Muscle layer of colon (tissue), 2 donors: ENCODE data around the gene CEBPB.
A peak's percentile ranks its signal among the peaks of the same experiment; 100 is the strongest.
"Not testable (repeated sequence)": the region's sequence is repeated elsewhere in the genome, so short reads cannot be mapped to it uniquely, and the experiment has no call there.

Source experiments
- H3K27ac ChIP-seq: one replicate; pipeline ENCODE4 v1.7.0; 2013; ENCODE audit warnings: low read depth, mild to moderate bottlenecking, low read length, moderate library complexity
- H3K27me3 ChIP-seq, 2 donors: one replicate each; pipeline ENCODE4 v1.7.0; 2013; ENCODE audit warnings: low read length in 2 of 2, mild to moderate bottlenecking in 2 of 2; ENCODE audit not compliant: insufficient read depth in 2 of 2, control insufficient read depth in 1 of 2
- H3K36me3 ChIP-seq: one replicate; pipeline ENCODE4 v1.7.0; 2013; ENCODE audit warnings: mild to moderate bottlenecking, low read length; ENCODE audit not compliant: insufficient read depth
- H3K4me1 ChIP-seq: one replicate; pipeline ENCODE4 v1.7.0; 2013; ENCODE audit warnings: mild to moderate bottlenecking, low read length; ENCODE audit not compliant: insufficient read depth
- H3K4me3 ChIP-seq, 2 donors: one replicate each; pipeline ENCODE4 v1.7.0; 2013; ENCODE audit warnings: low read length in 2 of 2, low read depth in 1 of 2, mild to moderate bottlenecking in 1 of 2, moderate library complexity in 1 of 2
- H3K9ac ChIP-seq: one replicate; pipeline ENCODE4 v1.7.0; 2013; ENCODE audit warnings: low read length
- H3K9me3 ChIP-seq: one replicate; pipeline ENCODE4 v1.7.0; 2013; ENCODE audit warnings: mild to moderate bottlenecking, low read length
- donor health status: abdominal sarcoma.
- donor health status: Adenocarcinoma of cecum.

CEBPB gene

GRCh38 chr20:50152394-50153152 lies 38.1 kb upstream of the CEBPB start:
- H3K4me1 ChIP-seq, result peaks cover 44% of the 10 kb centered on the region
- peak overlapping the region; percentile 89 for H3K27ac ChIP-seq
- peak overlapping the region; percentile 92 for H3K9ac ChIP-seq
- H3K27me3 ChIP-seq, result no peaks in the 10 kb centered on the region
- H3K36me3 ChIP-seq, result peaks cover 7% of the 10 kb centered on the region
- no peaks in the 10 kb centered on the region for H3K9me3 ChIP-seq
- peak overlapping the region; percentile 76 to 97 for H3K4me3 ChIP-seq

- H3K27ac ChIP-seq, result peak overlapping the region; percentile 89
- peak overlapping the region; percentile 76 to 97 for H3K4me3 ChIP-seq
- H3K36me3 ChIP-seq, result peaks cover 7% of the 10 kb centered on the region
- H3K4me1 ChIP-seq, result peaks cover 44% of the 10 kb centered on the region
- H3K9me3 ChIP-seq, result no peaks in the 10 kb centered on the region
- H3K9ac ChIP-seq, result peak overlapping the region; percentile 92
- H3K27me3 ChIP-seq, result no peaks in the 10 kb centered on the region
These were observed 37.5 kb upstream of the CEBPB start for GRCh38 chr20:50153153-50153499.

GRCh38 chr20:50153500-50154377 lies 36.9 kb upstream of the CEBPB start, which contains the start of gene PEDS1:
Gene PEDS1 (minus strand): TSS chr20:50153723. CDS start chr20:50153637, 86 bp downstream.
- peak within 1 kb of the TSS; percentile 92 for H3K9ac ChIP-seq
- H3K27me3 ChIP-seq, result no peaks in the 10 kb centered on the region
- peak within 1 kb of the TSS; percentile 89 for H3K27ac ChIP-seq
- H3K36me3 ChIP-seq, result peaks cover under 1% of the 10 kb centered on the region
- peak within 1 kb of the TSS; percentile 76 to 97 for H3K4me3 ChIP-seq
- no peaks in the 10 kb centered on the region for H3K9me3 ChIP-seq
- peaks cover 44% of the 10 kb centered on the region for H3K4me1 ChIP-seq

- not testable (repeated sequence) for H3K4me1 ChIP-seq, H3K36me3 ChIP-seq, H3K4me3 ChIP-seq, H3K9ac ChIP-seq, H3K27me3 ChIP-seq, H3K27ac ChIP-seq, H3K9me3 ChIP-seq
These were observed 29.1 kb upstream of the CEBPB start for GRCh38 chr20:50161494-50161893.

- H3K9me3 ChIP-seq, result no peaks in the 10 kb centered on the region
- peak overlapping the region; percentile 49 for H3K27ac ChIP-seq
- H3K4me1 ChIP-seq, result peaks cover 4% of the 10 kb centered on the region
- no peak overlapping the region for H3K9ac ChIP-seq
- H3K4me3 ChIP-seq, result no peak overlapping the region
- no peaks in the 10 kb centered on the region for H3K27me3 ChIP-seq
- no peaks in the 10 kb centered on the region for H3K36me3 ChIP-seq
These were observed 26.9 kb upstream of the CEBPB start for GRCh38 chr20:50163570-50164317.

- Histone ChIP-seq H3K4me3 (peak overlapping the region in 1 of 2 donors; percentile 54), H3K9ac (peak overlapping the region; percentile 68), H3K36me3 (no peaks in the 10 kb centered on the region), H3K9me3 (no peaks in the 10 kb centered on the region), H3K4me1 (peaks cover 4% of the 10 kb centered on the region), H3K27me3 (no peaks in the 10 kb centered on the region), H3K27ac (peak overlapping the region; percentile 83)
These were observed 24.7 kb upstream of the CEBPB start for GRCh38 chr20:50165684-50166554.

GRCh38 chr20:50169329-50169823 lies 21.3 kb upstream of the CEBPB start:
- Histone ChIP-seq H3K9ac (no peak overlapping the region), H3K27ac (no peak overlapping the region), H3K36me3 (no peaks in the 10 kb centered on the region), H3K9me3 (no peaks in the 10 kb centered on the region), H3K27me3 (no peaks in the 10 kb centered on the region), H3K4me3 (no peak overlapping the region), H3K4me1 (peaks cover 21% of the 10 kb centered on the region)

- Histone ChIP-seq H3K4me1 (peaks cover 21% of the 10 kb centered on the region), H3K4me3 (no peak overlapping the region), H3K27ac (no peak overlapping the region), H3K9ac (no peak overlapping the region), H3K36me3 (no peaks in the 10 kb centered on the region), H3K27me3 (no peaks in the 10 kb centered on the region), H3K9me3 (no peaks in the 10 kb centered on the region)
These were observed 19.9 kb upstream of the CEBPB start for GRCh38 chr20:50170549-50171220.

GRCh38 chr20:50172347-50173013 lies 18.1 kb upstream of the CEBPB start:
- H3K4me1 ChIP-seq, result peaks cover 17% of the 10 kb centered on the region
- no peaks in the 10 kb centered on the region for H3K36me3 ChIP-seq
- peak overlapping the region; percentile 82 for H3K27ac ChIP-seq
- H3K9ac ChIP-seq, result peak overlapping the region; percentile 97
- peak overlapping the region; percentile 41 to 90 for H3K4me3 ChIP-seq
- no peaks in the 10 kb centered on the region for H3K27me3 ChIP-seq
- no peaks in the 10 kb centered on the region for H3K9me3 ChIP-seq

- Histone ChIP-seq H3K27me3 (no peaks in the 10 kb centered on the region), H3K4me1 (peaks cover 17% of the 10 kb centered on the region), H3K9me3 (no peaks in the 10 kb centered on the region), H3K27ac (no peak overlapping the region), H3K9ac (no peak overlapping the region), H3K36me3 (no peaks in the 10 kb centered on the region), H3K4me3 (no peak overlapping the region)
These were observed 16.2 kb upstream of the CEBPB start for GRCh38 chr20:50174456-50174855.
